ENCODE results near the gene SORBS1.
"Not testable (repeated sequence)": the region's sequence is repeated elsewhere in the genome, so short reads cannot be mapped to it uniquely, and the experiment has no call there.

Gene SORBS1

DNA sequence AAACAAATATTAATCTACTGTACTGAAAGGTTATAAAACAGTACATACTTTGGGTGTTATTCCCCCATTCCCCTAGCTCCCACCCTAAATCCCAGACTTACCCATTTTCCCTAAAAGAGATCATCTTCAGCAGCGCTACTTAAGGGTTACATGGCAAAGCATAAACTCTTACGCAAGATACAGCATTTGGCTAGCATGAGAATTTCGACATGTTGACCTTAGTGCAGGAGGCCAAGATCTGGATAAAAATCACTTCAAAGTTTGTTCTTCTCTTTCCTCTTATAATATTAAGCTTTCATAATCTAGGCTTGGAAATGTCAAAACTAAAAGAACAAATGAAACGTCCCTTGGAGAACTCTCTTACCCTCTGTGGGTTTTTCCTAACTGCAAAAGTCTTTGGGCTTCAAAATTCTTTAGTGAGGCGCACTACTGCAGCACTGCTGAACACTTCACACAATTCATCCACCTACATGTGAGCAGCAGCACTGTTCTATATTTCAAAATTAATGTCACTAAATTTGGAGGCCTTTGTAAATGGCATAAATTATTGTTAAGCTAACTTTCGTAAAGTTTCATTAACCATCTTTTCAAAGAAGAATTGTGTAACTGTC lies 210.8 kb downstream of the SORBS1 start:
- no peak overlapping the region for H2AK5ac ChIP-seq (ENCODE audit: low read length)
- no peak overlapping the region for H4K8ac ChIP-seq (ENCODE audit: low read depth, low read length)
- no CpG with 5 or more reads among the region's 6 CpGs for WGBS (ENCODE audit: extremely low coverage, insufficient coverage, insufficient read length)
- H3K4me3 ChIP-seq (ENCODE audit: low read depth, low read length), result no peak overlapping the region
- H4K91ac ChIP-seq (ENCODE audit: low read depth, low read length), result no peak overlapping the region
- H2BK120ac ChIP-seq (ENCODE audit: insufficient read depth, low read length, poor library complexity), result no peak overlapping the region
- no peak overlapping the region for H2BK5ac ChIP-seq (ENCODE audit: low read depth, low read length, poor library complexity)
- no peak overlapping the region for H2BK12ac ChIP-seq (ENCODE audit: low read length)
- H3K27me3 ChIP-seq (ENCODE audit: insufficient read depth, low read length), result no peaks in the 10 kb centered on the region
- H2AFZ ChIP-seq (ENCODE audit: insufficient read depth, low read length, poor library complexity), result no peak overlapping the region
- no peak overlapping the region for H3K18ac ChIP-seq (ENCODE audit: low read length)
- H3K36me3 ChIP-seq (ENCODE audit: control insufficient read depth in 1 of 2, insufficient read depth in 2 of 2, low read length in 2 of 2), result peaks cover 0 to 2% of the 10 kb centered on the region in 2 experiments
- no peaks in the 10 kb centered on the region for H3K79me1 ChIP-seq (ENCODE audit: low read length)
- H3K27ac ChIP-seq (ENCODE audit: low read depth, low read length), result no peak overlapping the region
- H3K4me1 ChIP-seq (ENCODE audit: control insufficient read depth in 1 of 2, insufficient read depth in 2 of 2, low read length in 2 of 2), result peaks cover 0 to 2% of the 10 kb centered on the region in 2 experiments
- H3K23ac ChIP-seq (ENCODE audit: low read length), result no peak overlapping the region
- DNase-seq, result peak in 1 of 2 donors; percentile 38
- H3K79me2 ChIP-seq (ENCODE audit: control insufficient read depth, insufficient read depth, low read length, poor library complexity), result no peaks in the 10 kb centered on the region
- no peak overlapping the region for H3K9ac ChIP-seq (ENCODE audit: low read length)
- H4K12ac ChIP-seq (ENCODE audit: low read depth, low read length), result no peak overlapping the region
- H3K4me2 ChIP-seq (ENCODE audit: low read length), result no peak overlapping the region
- H3K9me3 ChIP-seq (ENCODE audit: insufficient read depth, low read depth, low read length), result no peaks in the 10 kb centered on the region
- H3K4ac ChIP-seq (ENCODE audit: low read depth, low read length), result no peak overlapping the region
- no peak overlapping the region for H3K14ac ChIP-seq (ENCODE audit: low read length)

- not testable (repeated sequence) for H4K8ac ChIP-seq (ENCODE audit: low read depth, low read length); H3K27me3 ChIP-seq (ENCODE audit: insufficient read depth, low read length); H3K9me3 ChIP-seq (ENCODE audit: insufficient read depth, low read depth, low read length); H3K23ac ChIP-seq (ENCODE audit: low read length); H3K4me3 ChIP-seq (ENCODE audit: low read depth, low read length); H2BK12ac ChIP-seq (ENCODE audit: low read length); H2AK5ac ChIP-seq (ENCODE audit: low read length); H4K91ac ChIP-seq (ENCODE audit: low read depth, low read length); H3K36me3 ChIP-seq (ENCODE audit: control insufficient read depth in 1 of 2, insufficient read depth in 2 of 2, low read length in 2 of 2); H3K14ac ChIP-seq (ENCODE audit: low read length); H3K79me2 ChIP-seq (ENCODE audit: control insufficient read depth, insufficient read depth, low read length, poor library complexity); H3K9ac ChIP-seq (ENCODE audit: low read length); H3K18ac ChIP-seq (ENCODE audit: low read length); H2BK5ac ChIP-seq (ENCODE audit: low read depth, low read length, poor library complexity); H2AFZ ChIP-seq (ENCODE audit: insufficient read depth, low read length, poor library complexity); DNase-seq; H3K27ac ChIP-seq (ENCODE audit: low read depth, low read length); H3K4me1 ChIP-seq (ENCODE audit: control insufficient read depth in 1 of 2, insufficient read depth in 2 of 2, low read length in 2 of 2); H3K4ac ChIP-seq (ENCODE audit: low read depth, low read length); H4K12ac ChIP-seq (ENCODE audit: low read depth, low read length); H3K4me2 ChIP-seq (ENCODE audit: low read length); H2BK120ac ChIP-seq (ENCODE audit: insufficient read depth, low read length, poor library complexity); H3K79me1 ChIP-seq (ENCODE audit: low read length)
- WGBS (ENCODE audit: extremely low coverage, insufficient coverage, insufficient read length), result no CpG with 5 or more reads among the region's 7 CpGs
These were observed 213.8 kb downstream of the SORBS1 start for GRCh38 chr10:95347402-95347766.

DNA sequence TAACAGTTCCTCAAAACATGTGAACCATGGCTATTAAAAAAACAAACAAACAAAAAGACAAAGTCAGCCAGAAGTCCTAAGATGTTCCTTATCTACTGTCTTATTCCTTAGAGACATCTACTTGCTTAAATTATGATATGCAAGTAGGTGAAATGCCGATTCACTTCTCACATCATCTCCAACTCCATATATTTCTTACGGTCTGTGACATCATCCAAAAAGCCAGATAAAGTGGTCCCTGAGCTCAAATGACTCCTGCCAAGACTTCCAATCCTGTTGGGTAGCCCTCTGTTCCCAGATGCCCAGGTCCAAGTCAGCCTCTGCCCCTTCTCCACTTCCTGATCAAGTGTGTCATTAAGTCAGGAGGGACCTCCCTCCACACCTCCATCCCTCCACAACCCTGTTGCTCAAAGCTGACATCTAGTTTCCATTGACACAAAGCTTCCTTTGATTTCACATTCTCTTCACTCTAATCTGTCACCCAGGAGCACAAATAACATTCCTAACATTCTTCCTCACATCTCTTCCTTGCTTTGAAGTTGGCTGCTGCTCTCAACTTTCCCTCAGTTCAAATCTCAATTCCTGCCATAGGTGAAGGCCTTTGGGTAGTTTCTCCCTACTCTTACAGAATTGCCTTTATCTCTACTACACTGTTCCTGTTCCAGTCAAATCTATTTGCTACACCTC lies 214.3 kb downstream of the SORBS1 start:
- no peak overlapping the region for H4K12ac ChIP-seq (ENCODE audit: low read depth, low read length)
- H3K4me1 ChIP-seq (ENCODE audit: control insufficient read depth in 1 of 2, insufficient read depth in 2 of 2, low read length in 2 of 2), result peaks cover 0 to 2% of the 10 kb centered on the region in 2 experiments
- no peak overlapping the region for H3K4ac ChIP-seq (ENCODE audit: low read depth, low read length)
- no peak overlapping the region for H3K27ac ChIP-seq (ENCODE audit: low read depth, low read length)
- H3K27me3 ChIP-seq (ENCODE audit: insufficient read depth, low read length), result no peaks in the 10 kb centered on the region
- no peak overlapping the region for H4K8ac ChIP-seq (ENCODE audit: low read depth, low read length)
- DNase-seq, result peak in 1 of 2 donors; percentile 39
- no peaks in the 10 kb centered on the region for H3K9me3 ChIP-seq (ENCODE audit: insufficient read depth, low read depth, low read length)
- H4K91ac ChIP-seq (ENCODE audit: low read depth, low read length), result no peak overlapping the region
- H3K9ac ChIP-seq (ENCODE audit: low read length), result no peak overlapping the region
- no peak overlapping the region for H2BK5ac ChIP-seq (ENCODE audit: low read depth, low read length, poor library complexity)
- no peaks in the 10 kb centered on the region for H3K36me3 ChIP-seq (ENCODE audit: control insufficient read depth in 1 of 2, insufficient read depth in 2 of 2, low read length in 2 of 2)
- H3K79me2 ChIP-seq (ENCODE audit: control insufficient read depth, insufficient read depth, low read length, poor library complexity), result no peaks in the 10 kb centered on the region
- no peak overlapping the region for H3K4me2 ChIP-seq (ENCODE audit: low read length)
- WGBS (ENCODE audit: extremely low coverage, insufficient coverage, insufficient read length), result no CpG with 5 or more reads among the region's 2 CpGs
- H3K4me3 ChIP-seq (ENCODE audit: low read depth, low read length), result no peak overlapping the region
- no peak overlapping the region for H3K14ac ChIP-seq (ENCODE audit: low read length)
- no peak overlapping the region for H3K23ac ChIP-seq (ENCODE audit: low read length)
- H3K79me1 ChIP-seq (ENCODE audit: low read length), result no peaks in the 10 kb centered on the region
- no peak overlapping the region for H3K18ac ChIP-seq (ENCODE audit: low read length)
- H2AK5ac ChIP-seq (ENCODE audit: low read length), result no peak overlapping the region
- no peak overlapping the region for H2BK12ac ChIP-seq (ENCODE audit: low read length)
- H2AFZ ChIP-seq (ENCODE audit: insufficient read depth, low read length, poor library complexity), result no peak overlapping the region
- H2BK120ac ChIP-seq (ENCODE audit: insufficient read depth, low read length, poor library complexity), result no peak overlapping the region

DNA sequence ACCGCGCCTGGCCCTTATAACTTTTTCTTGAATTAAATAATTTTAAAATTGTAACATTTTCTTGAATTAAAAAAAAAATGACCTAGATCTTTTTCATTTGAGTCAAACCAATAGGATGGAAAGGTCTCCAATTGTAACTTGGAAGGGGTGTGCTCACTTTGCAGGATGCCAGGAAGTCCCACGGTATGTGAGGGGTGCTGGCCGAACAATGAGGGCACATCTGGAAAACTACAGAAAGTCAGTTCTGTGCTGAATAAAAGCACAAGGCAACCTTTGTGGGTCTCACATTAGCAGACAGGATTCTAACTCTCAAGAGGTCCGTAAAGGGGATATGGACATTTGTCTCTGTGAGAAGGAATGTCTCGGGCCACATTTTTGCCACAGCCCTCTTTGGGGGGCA lies 217.6 kb downstream of the SORBS1 start:
- no peak for DNase-seq
- Histone ChIP-seq H3K79me1 (ENCODE audit: low read length) (no peaks in the 10 kb centered on the region), H3K9me3 (ENCODE audit: insufficient read depth, low read depth, low read length) (no peaks in the 10 kb centered on the region), H2AK5ac (ENCODE audit: low read length) (no peak overlapping the region), H3K14ac (ENCODE audit: low read length) (no peak overlapping the region), H2BK12ac (ENCODE audit: low read length) (no peak overlapping the region), H3K9ac (ENCODE audit: low read length) (no peak overlapping the region), H3K36me3 (ENCODE audit: control insufficient read depth in 1 of 2, insufficient read depth in 2 of 2, low read length in 2 of 2) (no peaks in the 10 kb centered on the region), H3K4ac (ENCODE audit: low read depth, low read length) (no peak overlapping the region), H3K4me3 (ENCODE audit: low read depth, low read length) (no peak overlapping the region), H3K18ac (ENCODE audit: low read length) (no peak overlapping the region), H3K4me2 (ENCODE audit: low read length) (no peak overlapping the region), H2BK120ac (ENCODE audit: insufficient read depth, low read length, poor library complexity) (no peak overlapping the region), H4K8ac (ENCODE audit: low read depth, low read length) (no peak overlapping the region), H3K79me2 (ENCODE audit: control insufficient read depth, insufficient read depth, low read length, poor library complexity) (no peaks in the 10 kb centered on the region), H4K91ac (ENCODE audit: low read depth, low read length) (no peak overlapping the region), H3K27ac (ENCODE audit: low read depth, low read length) (no peak overlapping the region), H3K27me3 (ENCODE audit: insufficient read depth, low read length) (no peaks in the 10 kb centered on the region), H3K4me1 (ENCODE audit: control insufficient read depth in 1 of 2, insufficient read depth in 2 of 2, low read length in 2 of 2) (peaks cover 0 to 2% of the 10 kb centered on the region in 2 experiments), H3K23ac (ENCODE audit: low read length) (no peak overlapping the region), H2AFZ (ENCODE audit: insufficient read depth, low read length, poor library complexity) (no peak overlapping the region), H2BK5ac (ENCODE audit: low read depth, low read length, poor library complexity) (no peak overlapping the region), H4K12ac (ENCODE audit: low read depth, low read length) (no peak overlapping the region)
- WGBS (ENCODE audit: extremely low coverage, insufficient coverage, insufficient read length), result no CpG with 5 or more reads among the region's 6 CpGs

Measured in trophoblast cell (in vitro differentiated cells and primary cell).